ENCODE results near the gene GRID2. TPM values are rescaled to one million over a fixed set of nuclear protein-coding genes. Genes with fewer than 3 reads are reported as not detected.

GRID2 gene
- polyA plus RNA-seq, 1 donor (not counting 4 experiments of a cell fraction or from before 2014, with no cell fraction given): not detected

DNA sequence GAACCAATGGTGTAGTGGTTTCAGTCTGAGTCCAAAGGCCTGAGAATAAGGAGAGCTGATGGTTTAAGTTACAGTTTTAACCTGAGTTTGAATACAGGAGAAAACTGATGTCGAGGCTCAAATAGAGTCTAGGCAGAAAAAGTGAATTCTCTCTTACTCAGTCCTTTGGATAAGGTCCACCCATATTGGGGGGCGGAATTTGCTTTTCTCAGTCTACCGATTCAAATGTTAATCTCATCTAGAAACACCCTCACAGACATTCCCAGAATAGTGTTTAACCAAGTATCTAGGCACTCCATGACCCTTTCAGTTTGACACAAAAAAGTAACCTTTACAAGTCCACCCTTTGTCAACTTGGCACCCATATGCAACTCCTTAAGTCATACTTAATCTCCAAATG lies 216.0 kb downstream of the GRID2 start:
- no peak overlapping the region for H3K4me2 ChIP-seq (ENCODE audit: control insufficient read depth, extremely low read depth, insufficient read depth, low read depth, low read length)
- H3K36me3 ChIP-seq (ENCODE audit: control insufficient read depth in 2 of 2, extremely low read depth in 1 of 2, insufficient read depth in 2 of 2, low read length in 2 of 2): no peaks in the 10 kb centered on the region
- no peaks in the 10 kb centered on the region for H4K20me1 ChIP-seq (ENCODE audit: control insufficient read depth, extremely low read depth, insufficient read depth, low read length)
- no peak overlapping the region for H3K27ac ChIP-seq (ENCODE audit: control insufficient read depth, insufficient read depth, low read length)
- no peaks in the 10 kb centered on the region for H3K79me2 ChIP-seq (ENCODE audit: control insufficient read depth, insufficient read depth, low read length)
- H3K9me1 ChIP-seq (ENCODE audit: control insufficient read depth, extremely low read depth, insufficient read depth, low read length): no peaks in the 10 kb centered on the region
- no peak overlapping the region for H3K4me3 ChIP-seq (ENCODE audit: control insufficient read depth in 2 of 3, extremely low read depth in 1 of 3, insufficient read depth in 2 of 3, low read depth in 1 of 3, low read length in 3 of 3)
- H3K27me3 ChIP-seq (ENCODE audit: control insufficient read depth, extremely low read depth, insufficient read depth, low read length): no peaks in the 10 kb centered on the region
- no peaks in the 10 kb centered on the region for H3K9me3 ChIP-seq (ENCODE audit: control insufficient read depth, low read depth, low read length)
- H3K9ac ChIP-seq (ENCODE audit: control insufficient read depth, extremely low read depth, insufficient read depth, low read length): no peak overlapping the region
- TF ChIP-seq, protein P1, sequence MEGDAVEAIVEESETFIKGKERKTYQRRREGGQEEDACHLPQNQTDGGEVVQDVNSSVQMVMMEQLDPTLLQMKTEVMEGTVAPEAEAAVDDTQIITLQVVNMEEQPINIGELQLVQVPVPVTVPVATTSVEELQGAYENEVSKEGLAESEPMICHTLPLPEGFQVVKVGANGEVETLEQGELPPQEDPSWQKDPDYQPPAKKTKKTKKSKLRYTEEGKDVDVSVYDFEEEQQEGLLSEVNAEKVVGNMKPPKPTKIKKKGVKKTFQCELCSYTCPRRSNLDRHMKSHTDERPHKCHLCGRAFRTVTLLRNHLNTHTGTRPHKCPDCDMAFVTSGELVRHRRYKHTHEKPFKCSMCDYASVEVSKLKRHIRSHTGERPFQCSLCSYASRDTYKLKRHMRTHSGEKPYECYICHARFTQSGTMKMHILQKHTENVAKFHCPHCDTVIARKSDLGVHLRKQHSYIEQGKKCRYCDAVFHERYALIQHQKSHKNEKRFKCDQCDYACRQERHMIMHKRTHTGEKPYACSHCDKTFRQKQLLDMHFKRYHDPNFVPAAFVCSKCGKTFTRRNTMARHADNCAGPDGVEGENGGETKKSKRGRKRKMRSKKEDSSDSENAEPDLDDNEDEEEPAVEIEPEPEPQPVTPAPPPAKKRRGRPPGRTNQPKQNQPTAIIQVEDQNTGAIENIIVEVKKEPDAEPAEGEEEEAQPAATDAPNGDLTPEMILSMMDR (optimal IDR thresholded peaks at IDR 0.05 in 1 of 3, IDR thresholded peaks at IDR 0.05 in 1 of 3, conservative IDR thresholded peaks at IDR 0.05 in 1 of 3; ENCODE audit: extremely low read depth in 1 of 3, insufficient read depth in 2 of 3, low read length in 3 of 3): no peak
- TF ChIP-seq EZH2 (IDR thresholded peaks at IDR 0.05; ENCODE audit: low read length): no peak
- no peaks in the 10 kb centered on the region for H3K4me1 ChIP-seq (ENCODE audit: control insufficient read depth, extremely low read depth, insufficient read depth, low read length)
- DNase-seq (ENCODE audit: low read depth, low spot score) (no peak), FAIRE-seq (no peak)
- dilution Hi-C loops (cut with MboI; ENCODE audit: extremely low pct_ligation_motif_present, low sequenced_read_pairs): no loop called here
- no peak overlapping the region for H2AFZ ChIP-seq (ENCODE audit: control insufficient read depth, low read length)

DNA sequence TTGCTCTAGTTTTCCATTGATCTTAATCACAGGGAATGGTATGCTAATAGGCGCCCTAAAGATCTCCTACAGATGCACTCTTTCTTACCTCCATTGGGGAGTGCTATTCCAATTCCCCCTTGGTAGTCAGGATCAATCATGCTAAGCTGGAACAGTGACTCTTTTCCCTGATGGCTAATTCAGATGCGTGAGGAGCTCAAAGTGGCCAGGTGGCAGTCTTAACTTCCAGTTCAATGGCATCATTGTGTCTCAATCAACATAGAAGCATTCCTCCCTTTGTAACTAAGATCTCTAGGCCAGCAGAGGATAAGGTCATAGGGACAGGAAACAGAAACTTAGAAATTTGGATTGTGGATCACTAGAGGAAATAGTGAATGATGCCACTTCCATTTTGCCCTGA lies 216.8 kb downstream of the GRID2 start:
- Histone ChIP-seq H3K9ac (ENCODE audit: control insufficient read depth, extremely low read depth, insufficient read depth, low read length) (no peak overlapping the region), H3K27ac (ENCODE audit: control insufficient read depth, insufficient read depth, low read length) (no peak overlapping the region), H3K27me3 (ENCODE audit: control insufficient read depth, extremely low read depth, insufficient read depth, low read length) (no peaks in the 10 kb centered on the region), H2AFZ (ENCODE audit: control insufficient read depth, low read length) (no peak overlapping the region), H3K4me1 (ENCODE audit: control insufficient read depth, extremely low read depth, insufficient read depth, low read length) (no peaks in the 10 kb centered on the region), H4K20me1 (ENCODE audit: control insufficient read depth, extremely low read depth, insufficient read depth, low read length) (no peaks in the 10 kb centered on the region), H3K4me3 (ENCODE audit: control insufficient read depth in 2 of 3, extremely low read depth in 1 of 3, insufficient read depth in 2 of 3, low read depth in 1 of 3, low read length in 3 of 3) (no peak overlapping the region), H3K79me2 (ENCODE audit: control insufficient read depth, insufficient read depth, low read length) (no peaks in the 10 kb centered on the region), H3K36me3 (ENCODE audit: control insufficient read depth in 2 of 2, extremely low read depth in 1 of 2, insufficient read depth in 2 of 2, low read length in 2 of 2) (no peaks in the 10 kb centered on the region), H3K9me1 (ENCODE audit: control insufficient read depth, extremely low read depth, insufficient read depth, low read length) (no peaks in the 10 kb centered on the region), H3K4me2 (ENCODE audit: control insufficient read depth, extremely low read depth, insufficient read depth, low read depth, low read length) (no peak overlapping the region), H3K9me3 (ENCODE audit: control insufficient read depth, low read depth, low read length) (no peaks in the 10 kb centered on the region)
- FAIRE-seq (no peak), DNase-seq (ENCODE audit: low read depth, low spot score) (no peak)
- no peak for TF ChIP-seq EZH2 (IDR thresholded peaks at IDR 0.05; ENCODE audit: low read length)
- TF ChIP-seq, protein P1 (optimal IDR thresholded peaks at IDR 0.05 in 1 of 3, IDR thresholded peaks at IDR 0.05 in 1 of 3, conservative IDR thresholded peaks at IDR 0.05 in 1 of 3; ENCODE audit: extremely low read depth in 1 of 3, insufficient read depth in 2 of 3, low read length in 3 of 3): no peak
- dilution Hi-C loops (cut with MboI; ENCODE audit: extremely low pct_ligation_motif_present, low sequenced_read_pairs): no loop called here
